SK-N-SH treated with all-trans-retinoic acid at 6 μM for 48 hours (cell line): ENCODE data around the gene GPR153.

Experiments used
- ARNTL ChIP-seq: fragments of 450-650 bp; formaldehyde crosslinking; IDR thresholded peaks from 2 replicates; pipeline ENCODE4 v1.5.0; 2020; ENCODE audit warnings: low read depth, mild to moderate bottlenecking, moderate library complexity, borderline replicate concordance
- BACH2 ChIP-seq: fragments of 250-450 bp; sonication (Bioruptor Pico); IDR thresholded peaks from 2 replicates; pipeline ENCODE4 v1.9.0; 2021; ENCODE audit warnings: mild to moderate bottlenecking, borderline replicate concordance
- CREB5 ChIP-seq: fragments of 250-450 bp; sonication (Bioruptor Pico); IDR thresholded peaks from 2 replicates; pipeline ENCODE4 v1.5.1; 2020; ENCODE audit warnings: low read depth, mild to moderate bottlenecking, moderate library complexity
- CSDC2 ChIP-seq: fragments of 250-450 bp; sonication (Bioruptor Pico); IDR thresholded peaks from 2 replicates; pipeline ENCODE4 v1.5.0; 2020; ENCODE audit warnings: mild to moderate bottlenecking, moderate library complexity
- GLIS3 ChIP-seq: fragments of 250-450 bp; sonication (Bioruptor Pico); IDR thresholded peaks from 2 replicates; pipeline ENCODE4 v1.5.0; 2020; ENCODE audit warnings: mild to moderate bottlenecking, moderate library complexity
- PATZ1 ChIP-seq: fragments of 250-450 bp; sonication (Bioruptor Pico); IDR thresholded peaks from 2 replicates; pipeline ENCODE4 v1.8.0; 2020; ENCODE audit warnings: mild to moderate bottlenecking, moderate library complexity, borderline replicate concordance
- RARB ChIP-seq: fragments of 250-450 bp; sonication (Bioruptor Pico); IDR thresholded peaks from 2 replicates; pipeline ENCODE4 v1.8.0; 2021; ENCODE audit warnings: mild to moderate bottlenecking, moderate library complexity
- TCF4 ChIP-seq: fragments of 250-450 bp; sonication (Bioruptor Pico); IDR thresholded peaks from 2 replicates; pipeline ENCODE4 v1.8.0; 2021; ENCODE audit warnings: mild to moderate bottlenecking, moderate library complexity, borderline replicate concordance
- TSHZ2 ChIP-seq: fragments of 250-450 bp; sonication (Bioruptor Pico); IDR thresholded peaks from 2 replicates; pipeline ENCODE4 v1.5.0; 2020; ENCODE audit warnings: mild to moderate bottlenecking, moderate library complexity
- ZFP3 ChIP-seq: fragments of 250-450 bp; sonication (Bioruptor Pico); IDR thresholded peaks from 2 replicates; pipeline ENCODE4 v1.5.0; 2020; ENCODE audit warnings: mild to moderate bottlenecking, moderate library complexity
- ZFP30 ChIP-seq: fragments of 450-650 bp; formaldehyde crosslinking; IDR thresholded peaks from 2 replicates; pipeline ENCODE4 v1.5.0; 2022; ENCODE audit warnings: mild to moderate bottlenecking, moderate library complexity

GRCh38 chr1:6243993-6244392 is 16.9 kb downstream of the GPR153 start, which contains the start of gene HES3:
- TF ChIP-seq CSDC2 (CRISPR knock-in tag) (no peak), ZFP3 (CRISPR knock-in tag) (no peak), ZFP30 (CRISPR knock-in tag) (no peak), TSHZ2 (CRISPR knock-in tag) (no peak), RARB (CRISPR knock-in tag) (no peak), BACH2 (CRISPR knock-in tag) (no peak), PATZ1 (CRISPR knock-in tag) (no peak), GLIS3 (CRISPR knock-in tag) (no peak), CREB5 (CRISPR knock-in tag) (no peak), ARNTL (CRISPR knock-in tag) (no peak), TCF4 (CRISPR knock-in tag) (no peak)
